NOMO-1 treated with dmso at 0.1 percent for 144 hours (cell line): Measurements from ENCODE around the gene PPARG.
"Not testable (repeated sequence)": the region's sequence is repeated elsewhere in the genome, so short reads cannot be mapped to it uniquely, and the experiment has no call there.

Experiments
- DNase-seq: peaks from one replicate; lab custom pipeline; 2025; ENCODE audit not compliant: unreplicated experiment; lab: John Stamatoyannopoulos, UW

The PPARG gene

GRCh38 chr3:12278566-12278965 lies 10.3 kb upstream of the PPARG start:
- no peak for DNase-seq

- DNase-seq: no peak
These were observed 9.1 kb upstream of the PPARG start for GRCh38 chr3:12279591-12280326.

- no peak for DNase-seq
These were observed 8.5 kb upstream of the PPARG start for GRCh38 chr3:12280357-12280806.

- no peak for DNase-seq
These were observed 4.3 kb upstream of the PPARG start for GRCh38 chr3:12284591-12284990.

GRCh38 chr3:12285003-12285555 lies 3.8 kb upstream of the PPARG start:
- DNase-seq: no peak

GRCh38 chr3:12285779-12286178 lies 3.1 kb upstream of the PPARG start:
- DNase-seq: not testable (repeated sequence)

- DNase-seq: no peak
These were observed 2.4 kb upstream of the PPARG start for GRCh38 chr3:12286504-12286903.

GRCh38 chr3:12286927-12287726 lies 1.7 kb upstream of the PPARG start:
- DNase-seq: no peak

- peak; percentile 14 for DNase-seq
These were observed 1.1 kb upstream of the PPARG start for GRCh38 chr3:12287727-12288181.

- no peak for DNase-seq
These were observed 654 bp downstream of the PPARG start for GRCh38 chr3:12289524-12289923.

- no peak for DNase-seq
These were observed 3.9 kb downstream of the PPARG start for GRCh38 chr3:12292770-12293169.

GRCh38 chr3:12294885-12295580 lies 6.2 kb downstream of the PPARG start:
- DNase-seq: no peak

- no peak for DNase-seq
These were observed 7.6 kb downstream of the PPARG start for GRCh38 chr3:12296511-12296910.

- DNase-seq: no peak
These were observed 10.2 kb downstream of the PPARG start for GRCh38 chr3:12299026-12299425.

- DNase-seq: no peak
These were observed 11.3 kb downstream of the PPARG start for GRCh38 chr3:12300137-12300536.

GRCh38 chr3:12301031-12301430 lies 12.2 kb downstream of the PPARG start:
- no peak for DNase-seq

- no peak for DNase-seq
These were observed 12.6 kb downstream of the PPARG start for GRCh38 chr3:12301513-12301912.

- no peak for DNase-seq
These were observed 13.7 kb downstream of the PPARG start for GRCh38 chr3:12302564-12302963.

- peak; percentile 65 for DNase-seq
These were observed 14.7 kb downstream of the PPARG start for GRCh38 chr3:12303534-12303933.

GRCh38 chr3:12303993-12304392 lies 15.1 kb downstream of the PPARG start:
- peak; percentile 57 for DNase-seq

GRCh38 chr3:12307136-12307535 lies 18.3 kb downstream of the PPARG start:
- DNase-seq: no peak
